PC-3 (cell line): ENCODE measurements around the gene TLR5. TPM values are rescaled to one million over a fixed set of nuclear protein-coding genes. Genes with fewer than 3 reads are reported as not detected.

Experiments used
- ATAC-seq: fragments of 200-7000 bp; cut with Tn5 transposase; 2 replicates; pipeline ENCODE4 v1.9.1; 2020; ENCODE audit warnings: mild to moderate bottlenecking, moderate library complexity
- BruUV-seq: library from RNA; stranded (reverse); fragments of 400-500 nt; replicated peaks from 2 replicates; lab custom pipeline; 2021; lab: Mats Ljungman, UMichigan
- CTCF ChIA-PET: fragments of 300-600 bp; sonication (Branson Sonifier 250); formaldehyde crosslinking; loops from one replicate; lab custom pipeline; 2022; ENCODE audit warnings: antibody characterized with exemption; lab: Charles Lee
- POLR2A ChIA-PET: fragments of 300-600 bp; sonication (Branson Sonifier 250); formaldehyde crosslinking; loops from one replicate; lab custom pipeline; 2022; ENCODE audit warnings: antibody characterized with exemption; ENCODE audit not compliant: unreplicated experiment; lab: Charles Lee
- DNase-seq: peaks from one replicate; pipeline ENCODE4 v3.0.0-alpha.2; 2015
- H2AFZ ChIP-seq: fragments of 300-600 bp; sonication (generic); 2 replicates; pipeline ENCODE4 v1.6.0; 2016; ENCODE audit warnings: antibody characterized with exemption, low read length
- H3F3A ChIP-seq: fragments of 300-600 bp; sonication (generic); one replicate; pipeline ENCODE4 v1.6.0; 2017; ENCODE audit warnings: antibody characterized with exemption, low read length, control low read depth, mild to moderate bottlenecking; ENCODE audit not compliant: unreplicated experiment
- H3K27ac ChIP-seq: fragments of 300-600 bp; sonication (generic); 2 replicates; pipeline ENCODE4 v1.5.1; 2016; ENCODE audit warnings: mild to moderate bottlenecking, low read length
- H3K27me3 ChIP-seq: fragments of 300-600 bp; sonication (generic); 2 replicates; pipeline ENCODE4 v1.6.1; 2016; ENCODE audit warnings: low read length, mixed read lengths
- H3K36me3 ChIP-seq: fragments of 300-600 bp; sonication (generic); 2 replicates; pipeline ENCODE4 v1.6.1; 2016; ENCODE audit warnings: low read depth, mixed run types, low read length, mixed read lengths
- H3K4me1 ChIP-seq: fragments of 300-600 bp; sonication (generic); 2 replicates; pipeline ENCODE4 v1.5.1; 2016; ENCODE audit warnings: low read length; ENCODE audit not compliant: insufficient read depth
- H3K4me2 ChIP-seq: fragments of 300-600 bp; sonication (generic); 2 replicates; pipeline ENCODE4 v1.6.0; 2016; ENCODE audit warnings: low read length
- H3K4me3 ChIP-seq: fragments of 300-600 bp; sonication (generic); 2 replicates; pipeline ENCODE4 v1.5.1; 2016; ENCODE audit warnings: mild to moderate bottlenecking, low read length, mixed read lengths
- H3K79me2 ChIP-seq: fragments of 300-600 bp; sonication (generic); 2 replicates; pipeline ENCODE4 v1.6.1; 2017; ENCODE audit warnings: low read length, mixed read lengths
- H3K9ac ChIP-seq: fragments of 300-600 bp; sonication (generic); 2 replicates; pipeline ENCODE4 v1.6.0; 2016; ENCODE audit warnings: mild to moderate bottlenecking, low read length
- H3K9me2 ChIP-seq: fragments of 300-600 bp; sonication (generic); replicated peaks from 2 replicates; pipeline ENCODE4 v1.6.1; 2016; ENCODE audit warnings: mixed run types, low read length, mixed read lengths
- H3K9me3 ChIP-seq: fragments of 300-600 bp; sonication (generic); 2 replicates; pipeline ENCODE4 v1.6.1; 2016; ENCODE audit warnings: low read length, mixed read lengths
- H4K20me1 ChIP-seq: fragments of 300-600 bp; sonication (generic); 2 replicates; pipeline ENCODE4 v1.6.1; 2016; ENCODE audit warnings: low read length, mixed read lengths
- EZH2 ChIP-seq: fragments of 300-600 bp; sonication (generic); IDR thresholded peaks from one replicate; pipeline ENCODE4 v1.6.1; 2017; ENCODE audit warnings: antibody characterized with exemption, mild to moderate bottlenecking, low read length; ENCODE audit not compliant: unreplicated experiment
- EZH2phosphoT487 ChIP-seq: fragments of 300-600 bp; sonication (generic); IDR thresholded peaks from 2 replicates; pipeline ENCODE4 v1.6.1; 2018; ENCODE audit warnings: mild to moderate bottlenecking, antibody characterized with exemption, low read length, borderline replicate concordance
- intact Hi-C: fragments of 100-400 bp; cut with micrococcal nuclease; formaldehyde crosslinking; loops from 2 replicates; pipeline ENCODE4 v1.9.0; 2023
- total RNA-seq: library from RNA; depleted of rRNA; stranded (reverse); fragments of >200 nt; gene quantifications from 2 replicates; pipeline ENCODE4 v1.2.3, GENCODE V29; 2014
- TF ChIP-seq, protein P1 (sequence below): fragments of 300-600 bp; sonication (generic); conservative IDR thresholded peaks from 2 replicates; pipeline ENCODE4 v1.5.1; 2017; ENCODE audit warnings: antibody characterized with exemption, low read depth, mild to moderate bottlenecking, low read length

Gene TLR5
- total RNA-seq, 1 experiment from 2014 or later, result 1.2 TPM

DNA sequence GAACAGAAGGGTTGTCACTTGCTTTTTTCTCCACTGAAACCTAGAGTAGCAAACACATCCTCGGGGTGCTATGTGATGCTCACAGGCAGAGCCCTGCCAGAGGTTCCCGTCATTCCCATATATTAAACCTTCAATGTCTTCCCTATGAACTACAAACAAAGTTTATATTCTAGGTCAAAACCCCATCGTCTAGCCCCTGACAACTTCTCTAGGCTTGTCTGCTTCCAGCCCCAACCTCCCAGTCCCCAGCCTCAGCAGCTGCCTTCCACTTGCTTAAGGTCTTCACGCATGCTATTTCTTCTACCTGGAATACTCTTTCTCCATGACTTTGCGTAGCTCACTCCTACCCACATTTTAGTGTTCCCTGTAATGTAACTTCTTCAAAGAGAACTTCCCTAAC, 1.9 kb upstream of the TLR5 start:
- no peak overlapping the region for H3K9ac ChIP-seq
- ChIA-PET CTCF (no interaction called here), POLR2A (no interaction called here)
- H3K27me3 ChIP-seq, result no peaks in the 10 kb centered on the region; the same call in 1 of the 2 replicates
- TF ChIP-seq, protein P1, sequence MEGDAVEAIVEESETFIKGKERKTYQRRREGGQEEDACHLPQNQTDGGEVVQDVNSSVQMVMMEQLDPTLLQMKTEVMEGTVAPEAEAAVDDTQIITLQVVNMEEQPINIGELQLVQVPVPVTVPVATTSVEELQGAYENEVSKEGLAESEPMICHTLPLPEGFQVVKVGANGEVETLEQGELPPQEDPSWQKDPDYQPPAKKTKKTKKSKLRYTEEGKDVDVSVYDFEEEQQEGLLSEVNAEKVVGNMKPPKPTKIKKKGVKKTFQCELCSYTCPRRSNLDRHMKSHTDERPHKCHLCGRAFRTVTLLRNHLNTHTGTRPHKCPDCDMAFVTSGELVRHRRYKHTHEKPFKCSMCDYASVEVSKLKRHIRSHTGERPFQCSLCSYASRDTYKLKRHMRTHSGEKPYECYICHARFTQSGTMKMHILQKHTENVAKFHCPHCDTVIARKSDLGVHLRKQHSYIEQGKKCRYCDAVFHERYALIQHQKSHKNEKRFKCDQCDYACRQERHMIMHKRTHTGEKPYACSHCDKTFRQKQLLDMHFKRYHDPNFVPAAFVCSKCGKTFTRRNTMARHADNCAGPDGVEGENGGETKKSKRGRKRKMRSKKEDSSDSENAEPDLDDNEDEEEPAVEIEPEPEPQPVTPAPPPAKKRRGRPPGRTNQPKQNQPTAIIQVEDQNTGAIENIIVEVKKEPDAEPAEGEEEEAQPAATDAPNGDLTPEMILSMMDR, result no peak
- no peak for TF ChIP-seq EZH2phosphoT487
- no peak for TF ChIP-seq EZH2
- H3K27ac ChIP-seq, result no peak overlapping the region
- H3F3A ChIP-seq, result no peaks in the 10 kb centered on the region
- H4K20me1 ChIP-seq, result no peaks in the 10 kb centered on the region
- no peaks in the 10 kb centered on the region for H3K79me2 ChIP-seq
- DNase-seq (no peak), ATAC-seq (no peak)
- no TSS peak for BruUV-seq
- no peaks in the 10 kb centered on the region for H3K9me2 ChIP-seq
- H3K36me3 ChIP-seq, result no peaks in the 10 kb centered on the region
- 0 out of 2 replicates have a peak, but pooled peaks cover 4% of the 10 kb centered on the region for H3K9me3 ChIP-seq
- H3K4me2 ChIP-seq, result no peak overlapping the region
- intact Hi-C loops, result no loop called here
- H3K4me1 ChIP-seq, result peaks cover 11% of the 10 kb centered on the region
- H2AFZ ChIP-seq, result no peak overlapping the region
- no peak overlapping the region for H3K4me3 ChIP-seq

DNA sequence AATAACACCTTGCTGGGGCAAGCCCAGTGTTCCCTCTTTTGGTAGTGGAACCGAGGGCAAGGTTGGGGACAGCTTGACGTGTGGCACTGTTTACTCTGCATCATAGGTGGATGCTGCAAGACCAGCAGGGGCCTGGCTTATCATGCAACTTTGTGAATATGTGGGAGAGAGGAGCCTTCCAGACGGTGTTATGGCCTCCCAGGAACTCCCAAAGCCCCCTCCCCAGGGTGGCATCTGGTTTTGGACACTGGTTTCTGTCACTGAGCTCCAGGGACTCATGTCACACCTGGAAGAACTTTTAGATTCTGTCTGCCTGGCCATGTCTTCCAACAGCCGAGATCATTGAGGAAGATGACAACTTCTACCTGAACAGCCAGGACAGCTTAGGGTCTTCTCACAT, 1.4 kb upstream of the TLR5 start:
- DNase-seq, result no peak
- no TSS peak for BruUV-seq
- no peaks in the 10 kb centered on the region for H3K36me3 ChIP-seq
- H3K4me2 ChIP-seq, result no peak overlapping the region
- H3K27me3 ChIP-seq, result no peaks in the 10 kb centered on the region; the same call in 1 of the 2 replicates
- no peak overlapping the region for H3K9ac ChIP-seq
- H3K4me1 ChIP-seq, result peaks cover 11% of the 10 kb centered on the region
- no peaks in the 10 kb centered on the region for H3K79me2 ChIP-seq
- ChIA-PET POLR2A (no interaction called here), CTCF (no interaction called here)
- H2AFZ ChIP-seq, result no peak overlapping the region
- 0 out of 2 replicates have a peak, but pooled peaks cover 4% of the 10 kb centered on the region for H3K9me3 ChIP-seq
- H4K20me1 ChIP-seq, result no peaks in the 10 kb centered on the region
- no peaks in the 10 kb centered on the region for H3K9me2 ChIP-seq
- intact Hi-C loops, result no loop called here
- ATAC-seq, result no peak
- no peak overlapping the region for H3K4me3 ChIP-seq
- no peak for TF ChIP-seq EZH2phosphoT487
- TF ChIP-seq EZH2, result no peak
- TF ChIP-seq, protein P1, result no peak
- no peaks in the 10 kb centered on the region for H3F3A ChIP-seq
- H3K27ac ChIP-seq, result no peak overlapping the region

DNA sequence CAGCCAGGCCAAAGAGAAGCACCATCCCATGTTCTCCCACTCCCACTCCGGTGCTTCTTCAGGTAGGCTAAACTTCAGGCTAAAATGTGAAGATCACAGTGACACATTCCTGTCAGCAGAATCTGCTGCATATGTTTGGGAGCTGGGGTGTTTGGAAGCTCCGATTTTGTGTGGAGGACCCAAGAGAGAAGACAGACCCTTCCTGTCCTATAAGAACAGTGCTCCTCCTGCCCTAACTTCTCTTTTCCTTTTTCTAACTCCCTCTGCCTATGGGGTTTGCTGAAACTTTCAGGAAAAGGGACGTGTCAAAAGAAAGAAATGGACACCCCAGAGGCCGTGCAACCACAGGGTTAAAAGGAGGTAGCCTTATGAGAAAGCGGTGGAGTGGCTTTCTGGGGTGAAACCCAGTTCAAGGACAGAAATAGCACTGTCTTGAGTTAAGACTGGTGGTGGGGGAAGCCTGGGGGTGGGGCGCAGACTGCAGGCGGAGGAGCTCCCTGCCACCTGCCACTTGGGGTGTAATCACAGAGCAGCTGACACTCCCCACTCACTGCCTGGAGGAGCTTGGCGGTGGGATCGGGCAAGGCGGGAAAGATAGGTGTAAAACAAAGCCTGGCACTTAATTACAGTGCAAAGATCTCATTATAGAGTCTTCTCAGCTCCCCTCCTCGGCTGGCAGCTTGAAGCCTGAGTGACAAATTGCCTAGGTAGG, 645 bp upstream of the TLR5 start:
- no peak; the same call in 1 of the 2 replicates for ATAC-seq
- Histone ChIP-seq H3K4me1 (peaks cover 11% of the 10 kb centered on the region), H3K27ac (no peak overlapping the region), H3K4me3 (peak overlapping the region; percentile 67), H3K27me3 (no peaks in the 10 kb centered on the region; the same call in 1 of the 2 replicates), H3K79me2 (no peaks in the 10 kb centered on the region), H3K36me3 (no peaks in the 10 kb centered on the region), H3K9ac (peak overlapping the region; percentile 23), H3F3A (no peaks in the 10 kb centered on the region), H3K9me2 (no peaks in the 10 kb centered on the region), H3K9me3 (0 out of 2 replicates have a peak, but pooled peaks cover 4% of the 10 kb centered on the region), H4K20me1 (no peaks in the 10 kb centered on the region), H2AFZ (peak overlapping the region; percentile 89), H3K4me2 (peak overlapping the region; percentile 77)
- no TSS peak for BruUV-seq
- ChIA-PET CTCF (interaction anchor here (0.5 to 1.3 kb wide), 3 partner anchors 10 to 679 kb away, joined by 4 to 5 read pairs (median 4); no protein-coding TSS in a partner anchor), POLR2A (interaction anchor here (0.7 kb wide), 1 partner anchor 12 kb away, joined by 4 read pairs; no protein-coding TSS in a partner anchor)
- no peak for DNase-seq
- TF ChIP-seq EZH2phosphoT487 (no peak), EZH2 (no peak)
- TF ChIP-seq, protein P1, result no peak
- intact Hi-C loops, result no loop called here
